ENCODE measurements around the gene CTBP1.

GRCh38 chr4:1291996-1292702 lies 43.2 kb upstream of the CTBP1 start:
- TF ChIP-seq CTCF (IDR thresholded peaks at IDR 0.05; ENCODE audit: poor library complexity, severe bottlenecking) (no peak), REST (IDR thresholded peaks at IDR 0.05; ENCODE audit: borderline replicate concordance) (no peak), RAD21 (conservative IDR thresholded peaks at IDR 0.05) (no peak), MXI1 (conservative IDR thresholded peaks at IDR 0.05; ENCODE audit: poor library complexity, severe bottlenecking) (no peak), EZH2 (IDR thresholded peaks at IDR 0.05; ENCODE audit: borderline replicate concordance, insufficient read depth, low read length, poor library complexity, severe bottlenecking) (no peak), POLR2AphosphoS5 (IDR thresholded peaks at IDR 0.05) (no peak), EP300 (conservative IDR thresholded peaks at IDR 0.05; ENCODE audit: poor library complexity, severe bottlenecking) (no peak), SMC3 (conservative IDR thresholded peaks at IDR 0.05; ENCODE audit: poor library complexity) (no peak), TAF1 (IDR thresholded peaks at IDR 0.05; ENCODE audit: low read depth) (no peak)
